SU-DHL-6 (cell line): ENCODE results near the gene ZBTB16.

Experiments
- H2AFZ ChIP-seq: fragments of 200-600 bp; sonication (generic); 2 replicates; pipeline ENCODE4 v1.6.1; 2014; ENCODE audit warnings: low read depth, mild to moderate bottlenecking, moderate library complexity, mixed read lengths, antibody characterized with exemption, low read length; ENCODE audit not compliant: severe bottlenecking
- H3F3A ChIP-seq: fragments of 200-600 bp; shearing (Covaris generic); 2 replicates; pipeline ENCODE4 v1.6.0; 2016; ENCODE audit warnings: antibody characterized with exemption, mild to moderate bottlenecking; ENCODE audit not compliant: insufficient read depth
- H3K27ac ChIP-seq: fragments of 200-600 bp; sonication (generic); 2 replicates; pipeline ENCODE4 v1.5.1; 2016; ENCODE audit warnings: low read depth, mild to moderate bottlenecking, low read length, moderate library complexity, mixed read lengths
- H3K27me3 ChIP-seq: fragments of 200-600 bp; sonication (generic), shearing (Covaris generic); 2 replicates; pipeline ENCODE4 v1.6.0; 2014; ENCODE audit warnings: mild to moderate bottlenecking, low read length
- H3K36me3 ChIP-seq: fragments of 200-600 bp; sonication (generic); 2 replicates; pipeline ENCODE4 v1.6.1; 2014; ENCODE audit warnings: mild to moderate bottlenecking, low read length, mixed read lengths
- H3K4me2 ChIP-seq: fragments of 300-600, 200-600 bp; shearing (Covaris generic), sonication (generic); 2 replicates; pipeline ENCODE4 v1.6.0; 2014; ENCODE audit warnings: low read length, low read depth, mild to moderate bottlenecking; ENCODE audit not compliant: poor library complexity, severe bottlenecking
- H3K4me3 ChIP-seq: fragments of 200-600 bp; sonication (generic); 2 replicates; pipeline ENCODE4 v1.5.1; 2014; ENCODE audit warnings: antibody characterized with exemption, low read length, mild to moderate bottlenecking, mixed read lengths; ENCODE audit not compliant: insufficient read depth, poor library complexity, severe bottlenecking
- H3K79me2 ChIP-seq: fragments of 200-600 bp; sonication (generic); 2 replicates; pipeline ENCODE4 v1.6.1; 2014; ENCODE audit warnings: mild to moderate bottlenecking, low read length, moderate library complexity; ENCODE audit not compliant: insufficient read depth
- H3K9ac ChIP-seq: fragments of 200-600 bp; sonication (generic); 2 replicates; pipeline ENCODE4 v1.7.0; 2014; ENCODE audit warnings: mild to moderate bottlenecking, low read length
- H3K9me2 ChIP-seq: fragments of 200-600 bp; sonication (generic); replicated peaks from 2 replicates; pipeline ENCODE4 v1.6.1; 2014; ENCODE audit warnings: low read length; ENCODE audit not compliant: insufficient read depth
- H3K9me3 ChIP-seq: fragments of 200-600 bp; sonication (generic); 2 replicates; pipeline ENCODE4 v1.6.1; 2014; ENCODE audit warnings: low read length, mixed read lengths; ENCODE audit not compliant: insufficient read depth
- H4K20me1 ChIP-seq: fragments of 200-600 bp; sonication (generic); 2 replicates; pipeline ENCODE4 v1.6.1; 2014; ENCODE audit warnings: low read depth, mild to moderate bottlenecking, antibody characterized with exemption, low read length, moderate library complexity, mixed read lengths
- CTCF ChIP-seq: fragments of 200-600 bp; sonication (generic); IDR thresholded peaks from one replicate; pipeline ENCODE4 v1.5.1; 2017; ENCODE audit warnings: antibody characterized with exemption, mild to moderate bottlenecking, low read length, moderate library complexity; ENCODE audit not compliant: insufficient read depth, poor library complexity, severe bottlenecking
- EZH2phosphoT487 ChIP-seq: fragments of 200-600 bp; sonication (generic), shearing (Covaris generic); conservative IDR thresholded peaks from 2 replicates; pipeline ENCODE4 v1.6.1; 2018; ENCODE audit warnings: mild to moderate bottlenecking, antibody characterized with exemption, low read length, moderate library complexity, mixed read lengths

The ZBTB16 gene

GRCh38 chr11:114039551-114039950, 20.0 kb upstream of the ZBTB16 start:
- H3K4me3 ChIP-seq = no peak overlapping the region
- no peaks in the 10 kb centered on the region for H3F3A ChIP-seq
- H3K9me2 ChIP-seq = no peaks in the 10 kb centered on the region
- H2AFZ ChIP-seq = no peak overlapping the region
- H3K27me3 ChIP-seq = no peaks in the 10 kb centered on the region
- no peak overlapping the region for H3K27ac ChIP-seq
- TF ChIP-seq CTCF (no peak), EZH2phosphoT487 (no peak)
- no peaks in the 10 kb centered on the region for H3K9me3 ChIP-seq
- no peaks in the 10 kb centered on the region for H3K36me3 ChIP-seq
- H3K79me2 ChIP-seq = no peaks in the 10 kb centered on the region
- no peak overlapping the region for H3K4me2 ChIP-seq
- no peaks in the 10 kb centered on the region for H4K20me1 ChIP-seq
- H3K9ac ChIP-seq = no peak overlapping the region

GRCh38 chr11:114040706-114041211, 18.8 kb upstream of the ZBTB16 start:
- Histone ChIP-seq H4K20me1 (no peaks in the 10 kb centered on the region), H3K79me2 (no peaks in the 10 kb centered on the region), H3K4me3 (no peak overlapping the region), H3K27me3 (no peaks in the 10 kb centered on the region), H3K9me2 (no peaks in the 10 kb centered on the region), H3K9me3 (no peaks in the 10 kb centered on the region), H3K36me3 (no peaks in the 10 kb centered on the region), H3F3A (no peaks in the 10 kb centered on the region), H2AFZ (no peak overlapping the region), H3K4me2 (no peak overlapping the region), H3K9ac (no peak overlapping the region), H3K27ac (no peak overlapping the region)
- TF ChIP-seq CTCF (no peak), EZH2phosphoT487 (no peak)

DNA sequence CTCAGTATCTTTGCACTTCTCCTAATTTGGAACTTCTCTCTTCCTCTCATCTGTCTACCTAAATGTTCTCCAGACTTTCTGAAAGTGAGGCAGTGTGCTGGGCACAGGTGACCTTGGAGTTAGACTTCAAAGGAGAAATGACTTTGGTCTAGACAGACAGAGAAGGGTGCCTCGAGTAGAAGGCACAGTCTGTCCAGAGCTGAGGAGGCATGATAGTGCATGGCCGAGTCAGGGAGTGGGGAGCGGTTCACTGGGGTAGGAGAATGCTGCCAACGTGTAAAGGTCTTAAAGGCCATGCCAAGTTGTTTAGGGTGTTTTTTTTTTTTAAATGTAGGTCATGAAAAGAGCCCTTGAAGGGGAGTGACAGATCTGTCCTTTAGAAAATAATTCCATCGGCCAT, 17.3 kb upstream of the ZBTB16 start:
- Histone ChIP-seq H3K27ac (no peak overlapping the region), H3K27me3 (no peaks in the 10 kb centered on the region), H3K9ac (no peak overlapping the region), H3K9me3 (no peaks in the 10 kb centered on the region), H3K79me2 (no peaks in the 10 kb centered on the region), H3K4me3 (no peak overlapping the region), H3K9me2 (no peaks in the 10 kb centered on the region), H4K20me1 (no peaks in the 10 kb centered on the region), H2AFZ (no peak overlapping the region), H3F3A (no peaks in the 10 kb centered on the region), H3K4me2 (no peak overlapping the region), H3K36me3 (no peaks in the 10 kb centered on the region)
- TF ChIP-seq EZH2phosphoT487 = no peak
- no peak for TF ChIP-seq CTCF
